ENCODE data around the gene FABP1.

The FABP1 gene

DNA sequence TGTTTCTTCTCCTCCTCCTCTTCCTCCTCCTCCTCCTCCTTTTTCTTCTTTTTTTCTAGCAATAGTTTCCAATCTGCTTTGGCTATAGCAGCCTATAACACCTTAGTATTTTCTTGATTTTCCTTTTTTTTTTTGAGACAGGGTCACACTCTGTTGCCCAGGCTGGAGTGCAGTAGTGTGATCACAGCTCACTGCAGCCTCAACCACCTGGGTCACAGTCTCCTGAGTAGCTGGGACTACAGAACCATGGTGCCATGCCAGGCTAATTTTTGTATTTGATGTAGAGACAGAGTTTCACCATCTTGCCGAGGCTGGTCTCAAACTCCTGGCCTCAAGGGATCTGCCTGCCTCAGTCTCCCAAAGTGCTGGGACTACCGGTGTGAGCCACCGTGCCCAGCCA lies 31.6 kb upstream of the FABP1 start:
- DNase-seq (ENCODE audit: low read depth in 2 of 2): no peak
- no peak overlapping the region for H3K4me3 ChIP-seq (replicated peaks in 1 of 2; ENCODE audit: low read depth in 2 of 2, low read length in 2 of 2)
- TF ChIP-seq, protein P1, sequence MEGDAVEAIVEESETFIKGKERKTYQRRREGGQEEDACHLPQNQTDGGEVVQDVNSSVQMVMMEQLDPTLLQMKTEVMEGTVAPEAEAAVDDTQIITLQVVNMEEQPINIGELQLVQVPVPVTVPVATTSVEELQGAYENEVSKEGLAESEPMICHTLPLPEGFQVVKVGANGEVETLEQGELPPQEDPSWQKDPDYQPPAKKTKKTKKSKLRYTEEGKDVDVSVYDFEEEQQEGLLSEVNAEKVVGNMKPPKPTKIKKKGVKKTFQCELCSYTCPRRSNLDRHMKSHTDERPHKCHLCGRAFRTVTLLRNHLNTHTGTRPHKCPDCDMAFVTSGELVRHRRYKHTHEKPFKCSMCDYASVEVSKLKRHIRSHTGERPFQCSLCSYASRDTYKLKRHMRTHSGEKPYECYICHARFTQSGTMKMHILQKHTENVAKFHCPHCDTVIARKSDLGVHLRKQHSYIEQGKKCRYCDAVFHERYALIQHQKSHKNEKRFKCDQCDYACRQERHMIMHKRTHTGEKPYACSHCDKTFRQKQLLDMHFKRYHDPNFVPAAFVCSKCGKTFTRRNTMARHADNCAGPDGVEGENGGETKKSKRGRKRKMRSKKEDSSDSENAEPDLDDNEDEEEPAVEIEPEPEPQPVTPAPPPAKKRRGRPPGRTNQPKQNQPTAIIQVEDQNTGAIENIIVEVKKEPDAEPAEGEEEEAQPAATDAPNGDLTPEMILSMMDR (IDR thresholded peaks at IDR 0.05; ENCODE audit: low read depth, low read length): no peak

- no peak for DNase-seq (ENCODE audit: low read depth in 2 of 2)
- H3K4me3 ChIP-seq (replicated peaks in 1 of 2; ENCODE audit: low read depth in 2 of 2, low read length in 2 of 2): no peak overlapping the region
- TF ChIP-seq, protein P1 (IDR thresholded peaks at IDR 0.05; ENCODE audit: low read depth, low read length): no peak
Observed at GRCh38 chr2:88148929-88149438, 21.1 kb upstream of the FABP1 start.

GRCh38 chr2:88147145-88147544 lies 19.3 kb upstream of the FABP1 start:
- no peak overlapping the region for H3K4me3 ChIP-seq (replicated peaks in 1 of 2; ENCODE audit: low read depth in 2 of 2, low read length in 2 of 2)
- no peak for DNase-seq (ENCODE audit: low read depth in 2 of 2)
- TF ChIP-seq, protein P1 (IDR thresholded peaks at IDR 0.05; ENCODE audit: low read depth, low read length): no peak

- TF ChIP-seq, protein P1 (IDR thresholded peaks at IDR 0.05; ENCODE audit: low read depth, low read length): no peak
- H3K4me3 ChIP-seq (replicated peaks in 1 of 2; ENCODE audit: low read depth in 2 of 2, low read length in 2 of 2): no peak overlapping the region
- DNase-seq (ENCODE audit: low read depth in 2 of 2): no peak
Observed at GRCh38 chr2:88146590-88146989, 18.7 kb upstream of the FABP1 start.

DNA sequence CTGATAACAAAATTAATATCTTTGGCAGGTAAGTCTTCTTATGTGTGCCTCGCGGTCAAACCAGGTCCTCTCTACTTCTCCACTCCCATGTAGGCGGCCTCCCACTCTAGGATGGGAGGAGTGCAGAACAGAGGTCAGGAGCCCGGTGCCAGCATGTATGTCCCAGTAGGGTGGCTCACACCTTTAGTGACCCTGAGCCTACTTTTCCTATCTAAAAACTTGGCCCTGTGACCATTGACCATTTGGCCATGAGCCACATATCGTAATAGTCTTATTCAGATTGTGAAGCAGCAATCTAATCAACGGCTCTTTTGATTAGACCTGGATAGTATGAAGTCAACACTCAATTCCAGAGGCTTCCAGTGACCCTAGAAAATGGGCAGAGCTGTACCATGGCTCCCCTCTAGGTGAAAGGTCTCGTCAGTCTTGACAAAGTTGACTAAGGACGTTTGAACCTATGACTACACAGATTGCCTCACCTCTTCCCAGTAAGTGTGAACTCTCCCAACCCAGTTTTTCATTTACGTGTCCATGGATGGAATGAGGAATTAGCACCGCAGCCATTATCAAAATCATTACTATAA lies 17.1 kb upstream of the FABP1 start:
- no peak overlapping the region for H3K4me3 ChIP-seq (replicated peaks in 1 of 2; ENCODE audit: low read depth in 2 of 2, low read length in 2 of 2)
- DNase-seq (ENCODE audit: low read depth in 2 of 2): no peak
- TF ChIP-seq, protein P1 (IDR thresholded peaks at IDR 0.05; ENCODE audit: low read depth, low read length): no peak

GRCh38 chr2:88144271-88144670 lies 16.4 kb upstream of the FABP1 start:
- H3K4me3 ChIP-seq (replicated peaks in 1 of 2; ENCODE audit: low read depth in 2 of 2, low read length in 2 of 2): no peak overlapping the region
- TF ChIP-seq, protein P1 (IDR thresholded peaks at IDR 0.05; ENCODE audit: low read depth, low read length): no peak

GRCh38 chr2:88141952-88142351 lies 14.1 kb upstream of the FABP1 start:
- DNase-seq (ENCODE audit: low read depth in 2 of 2): no peak
- TF ChIP-seq, protein P1 (IDR thresholded peaks at IDR 0.05; ENCODE audit: low read depth, low read length): no peak
- H3K4me3 ChIP-seq (replicated peaks in 1 of 2; ENCODE audit: low read depth in 2 of 2, low read length in 2 of 2): no peak overlapping the region

More at GRCh38 chr2:88144271-88144670, 16.4 kb upstream of the FABP1 start:
- DNase-seq (ENCODE audit: low read depth in 2 of 2): no peak
